Caki2 (cell line): ENCODE results near the gene PTPN6. TPM values are rescaled to one million over a fixed set of nuclear protein-coding genes. Genes with fewer than 3 reads are reported as not detected.

Experiments used
- total RNA-seq: library from RNA; depleted of rRNA; stranded (reverse); fragments of >200 nt; shearing (Covaris generic); gene quantifications from 2 replicates; pipeline ENCODE4 v1.2.3, GENCODE V29; 2014; ENCODE audit warnings: low replicate concordance; rRNA removed

PTPN6 gene
- total RNA-seq, 1 experiment from 2014 or later: 28.3 TPM

Other genes starting within 250 kb of the PTPN6 start
- 135 and 145 TPM in 2 replicates for gene COPS7A, start 227.3 kb upstream of the PTPN6 start, total RNA-seq
- gene MLF2, start 198.2 kb upstream of the PTPN6 start, total RNA-seq: 274 and 316 TPM in 2 replicates
- gene PTMS, start 185.0 kb upstream of the PTPN6 start, total RNA-seq: 286 and 317 TPM in 2 replicates
- gene LAG3, start 178.8 kb upstream of the PTPN6 start, total RNA-seq: not detected in 2 replicates
- not detected in 2 replicates for gene CD4, start 161.8 kb upstream of the PTPN6 start, total RNA-seq
- gene GPR162, start 129.5 kb upstream of the PTPN6 start, total RNA-seq: 10.0 and 15.9 TPM in 2 replicates
- 70.9 and 93.3 TPM in 2 replicates for gene P3H3, start 122.9 kb upstream of the PTPN6 start, total RNA-seq
- 0.14 and 0.46 TPM in 2 replicates for gene GNB3, start 110.4 kb upstream of the PTPN6 start, total RNA-seq
- 136 and 216 TPM in 2 replicates for gene CDCA3, start 100.1 kb upstream of the PTPN6 start, total RNA-seq
- gene USP5, start 99.2 kb upstream of the PTPN6 start, total RNA-seq: 171 and 174 TPM in 2 replicates
- 3,126 and 3,575 TPM in 2 replicates for gene TPI1, start 83.8 kb upstream of the PTPN6 start, total RNA-seq
- 63.0 and 79.5 TPM in 2 replicates for gene SPSB2, start 78.1 kb upstream of the PTPN6 start, total RNA-seq
- gene LRRC23, start 46.5 kb upstream of the PTPN6 start, total RNA-seq: 25.4 and 37.8 TPM in 2 replicates
- gene ENO2, start 36.8 kb upstream of the PTPN6 start, total RNA-seq: 91.9 and 127 TPM in 2 replicates
- 0.84 and 2.8 TPM in 2 replicates for gene ATN1, start 23.4 kb upstream of the PTPN6 start, total RNA-seq
- not detected in 2 replicates for gene RNU7-1, start 7.5 kb upstream of the PTPN6 start, total RNA-seq
- 105 and 107 TPM in 2 replicates for gene C12orf57, start 7.3 kb upstream of the PTPN6 start, total RNA-seq
- gene PHB2, start 19.3 kb downstream of the PTPN6 start, total RNA-seq: 458 and 488 TPM in 2 replicates
- 43.4 and 93.6 TPM in 2 replicates for gene EMG1, start 19.6 kb downstream of the PTPN6 start, total RNA-seq
- 19.5 and 26.3 TPM in 2 replicates for gene LPCAT3, start 67.1 kb downstream of the PTPN6 start, total RNA-seq
- 9.5 and 11.0 TPM in 2 replicates for gene C1S, start 109.4 kb downstream of the PTPN6 start, total RNA-seq
- gene C1R, start 141.1 kb downstream of the PTPN6 start, total RNA-seq: 9.8 and 19.0 TPM in 2 replicates
- 14.8 and 22.4 TPM in 2 replicates for gene C1RL, start 157.9 kb downstream of the PTPN6 start, total RNA-seq
- not detected in 2 replicates for gene RBP5, start 177.5 kb downstream of the PTPN6 start, total RNA-seq
- gene CLSTN3, start 179.0 kb downstream of the PTPN6 start, total RNA-seq: 3.4 and 13.8 TPM in 2 replicates
- gene PEX5, start 238.3 kb downstream of the PTPN6 start, total RNA-seq: 31.9 and 45.3 TPM in 2 replicates